PC-3 (cell line): ENCODE results near the gene RBBP5. TPM values are rescaled to one million over a fixed set of nuclear protein-coding genes. Genes with fewer than 3 reads are reported as not detected.
A peak's percentile ranks its signal among the peaks of the same experiment; 100 is the strongest.

Experiments
- ATAC-seq: fragments of 200-7000 bp; cut with Tn5 transposase; 2 replicates; pipeline ENCODE4 v1.9.1; 2020; ENCODE audit warnings: mild to moderate bottlenecking, moderate library complexity
- BruUV-seq: library from RNA; stranded (reverse); fragments of 400-500 nt; replicated peaks from 2 replicates; lab custom pipeline; 2021; lab: Mats Ljungman, UMichigan
- CTCF ChIA-PET: fragments of 300-600 bp; sonication (Branson Sonifier 250); formaldehyde crosslinking; loops from one replicate; lab custom pipeline; 2022; ENCODE audit warnings: antibody characterized with exemption; lab: Charles Lee
- POLR2A ChIA-PET: fragments of 300-600 bp; sonication (Branson Sonifier 250); formaldehyde crosslinking; loops from one replicate; lab custom pipeline; 2022; ENCODE audit warnings: antibody characterized with exemption; ENCODE audit not compliant: unreplicated experiment; lab: Charles Lee
- DNase-seq: peaks from one replicate; pipeline ENCODE4 v3.0.0-alpha.2; 2015
- H2AFZ ChIP-seq: fragments of 300-600 bp; sonication (generic); 2 replicates; pipeline ENCODE4 v1.6.0; 2016; ENCODE audit warnings: antibody characterized with exemption, low read length
- H3F3A ChIP-seq: fragments of 300-600 bp; sonication (generic); one replicate; pipeline ENCODE4 v1.6.0; 2017; ENCODE audit warnings: antibody characterized with exemption, low read length, control low read depth, mild to moderate bottlenecking; ENCODE audit not compliant: unreplicated experiment
- H3K27ac ChIP-seq: fragments of 300-600 bp; sonication (generic); 2 replicates; pipeline ENCODE4 v1.5.1; 2016; ENCODE audit warnings: mild to moderate bottlenecking, low read length
- H3K27me3 ChIP-seq: fragments of 300-600 bp; sonication (generic); 2 replicates; pipeline ENCODE4 v1.6.1; 2016; ENCODE audit warnings: low read length, mixed read lengths
- H3K36me3 ChIP-seq: fragments of 300-600 bp; sonication (generic); 2 replicates; pipeline ENCODE4 v1.6.1; 2016; ENCODE audit warnings: low read depth, mixed run types, low read length, mixed read lengths
- H3K4me1 ChIP-seq: fragments of 300-600 bp; sonication (generic); 2 replicates; pipeline ENCODE4 v1.5.1; 2016; ENCODE audit warnings: low read length; ENCODE audit not compliant: insufficient read depth
- H3K4me2 ChIP-seq: fragments of 300-600 bp; sonication (generic); 2 replicates; pipeline ENCODE4 v1.6.0; 2016; ENCODE audit warnings: low read length
- H3K4me3 ChIP-seq: fragments of 300-600 bp; sonication (generic); 2 replicates; pipeline ENCODE4 v1.5.1; 2016; ENCODE audit warnings: mild to moderate bottlenecking, low read length, mixed read lengths
- H3K79me2 ChIP-seq: fragments of 300-600 bp; sonication (generic); 2 replicates; pipeline ENCODE4 v1.6.1; 2017; ENCODE audit warnings: low read length, mixed read lengths
- H3K9ac ChIP-seq: fragments of 300-600 bp; sonication (generic); 2 replicates; pipeline ENCODE4 v1.6.0; 2016; ENCODE audit warnings: mild to moderate bottlenecking, low read length
- H3K9me2 ChIP-seq: fragments of 300-600 bp; sonication (generic); replicated peaks from 2 replicates; pipeline ENCODE4 v1.6.1; 2016; ENCODE audit warnings: mixed run types, low read length, mixed read lengths
- H3K9me3 ChIP-seq: fragments of 300-600 bp; sonication (generic); 2 replicates; pipeline ENCODE4 v1.6.1; 2016; ENCODE audit warnings: low read length, mixed read lengths
- H4K20me1 ChIP-seq: fragments of 300-600 bp; sonication (generic); 2 replicates; pipeline ENCODE4 v1.6.1; 2016; ENCODE audit warnings: low read length, mixed read lengths
- EZH2 ChIP-seq: fragments of 300-600 bp; sonication (generic); IDR thresholded peaks from one replicate; pipeline ENCODE4 v1.6.1; 2017; ENCODE audit warnings: antibody characterized with exemption, mild to moderate bottlenecking, low read length; ENCODE audit not compliant: unreplicated experiment
- EZH2phosphoT487 ChIP-seq: fragments of 300-600 bp; sonication (generic); IDR thresholded peaks from 2 replicates; pipeline ENCODE4 v1.6.1; 2018; ENCODE audit warnings: mild to moderate bottlenecking, antibody characterized with exemption, low read length, borderline replicate concordance
- intact Hi-C: fragments of 100-400 bp; cut with micrococcal nuclease; formaldehyde crosslinking; loops from 2 replicates; pipeline ENCODE4 v1.9.0; 2023
- total RNA-seq: library from RNA; depleted of rRNA; stranded (reverse); fragments of >200 nt; gene quantifications from 2 replicates; pipeline ENCODE4 v1.2.3, GENCODE V29; 2014
- TF ChIP-seq, protein P1 (sequence below): fragments of 300-600 bp; sonication (generic); conservative IDR thresholded peaks from 2 replicates; pipeline ENCODE4 v1.5.1; 2017; ENCODE audit warnings: antibody characterized with exemption, low read depth, mild to moderate bottlenecking, low read length

The RBBP5 gene
- total RNA-seq, 1 experiment from 2014 or later = 41.7 TPM

DNA sequence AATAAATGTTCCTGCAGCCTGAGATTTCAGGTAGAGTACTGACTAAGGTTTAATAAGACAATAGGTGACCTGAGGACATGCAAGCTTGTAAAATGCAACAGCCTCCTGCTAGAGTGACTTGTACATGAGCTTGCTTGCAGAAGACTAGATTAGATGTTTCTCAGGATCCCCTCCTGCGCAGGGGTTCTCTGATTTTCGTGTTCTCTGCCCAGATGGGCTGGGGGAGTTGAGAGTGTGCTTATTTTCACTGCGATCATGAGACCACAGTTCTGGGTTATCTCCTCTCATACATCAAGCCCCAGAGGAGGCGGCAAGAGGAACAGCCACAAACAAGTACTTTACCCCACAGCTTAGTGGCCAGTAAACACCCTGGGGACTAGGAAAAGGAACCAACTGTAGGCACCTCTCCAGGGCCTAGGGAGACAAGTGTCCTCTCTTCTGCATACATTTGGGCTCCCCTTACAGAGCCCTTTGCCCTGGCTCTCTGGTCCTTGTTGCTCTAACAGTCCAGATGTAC is 45.5 kb downstream of the RBBP5 start:
- ChIA-PET CTCF (interaction anchor here (2.2 kb wide), 1 partner anchor 15 kb away, joined by 12 read pairs; no protein-coding TSS in a partner anchor), POLR2A (no interaction called here)
- peak; percentile 19 for ATAC-seq
- no peak overlapping the region for H3K4me3 ChIP-seq
- no peak overlapping the region for H3K4me2 ChIP-seq
- no peaks in the 10 kb centered on the region for H3K36me3 ChIP-seq
- no peak overlapping the region for H3K27ac ChIP-seq
- H3K9ac ChIP-seq = no peak overlapping the region
- H3K4me1 ChIP-seq = peaks cover 10% of the 10 kb centered on the region; the same call in 1 of the 2 replicates
- H3K9me2 ChIP-seq = no peaks in the 10 kb centered on the region
- no peaks in the 10 kb centered on the region for H3F3A ChIP-seq
- no peak overlapping the region for H2AFZ ChIP-seq
- no peaks in the 10 kb centered on the region for H4K20me1 ChIP-seq
- no peak for DNase-seq
- TF ChIP-seq EZH2phosphoT487 = no peak
- TF ChIP-seq EZH2 = no peak
- TF ChIP-seq, protein P1, sequence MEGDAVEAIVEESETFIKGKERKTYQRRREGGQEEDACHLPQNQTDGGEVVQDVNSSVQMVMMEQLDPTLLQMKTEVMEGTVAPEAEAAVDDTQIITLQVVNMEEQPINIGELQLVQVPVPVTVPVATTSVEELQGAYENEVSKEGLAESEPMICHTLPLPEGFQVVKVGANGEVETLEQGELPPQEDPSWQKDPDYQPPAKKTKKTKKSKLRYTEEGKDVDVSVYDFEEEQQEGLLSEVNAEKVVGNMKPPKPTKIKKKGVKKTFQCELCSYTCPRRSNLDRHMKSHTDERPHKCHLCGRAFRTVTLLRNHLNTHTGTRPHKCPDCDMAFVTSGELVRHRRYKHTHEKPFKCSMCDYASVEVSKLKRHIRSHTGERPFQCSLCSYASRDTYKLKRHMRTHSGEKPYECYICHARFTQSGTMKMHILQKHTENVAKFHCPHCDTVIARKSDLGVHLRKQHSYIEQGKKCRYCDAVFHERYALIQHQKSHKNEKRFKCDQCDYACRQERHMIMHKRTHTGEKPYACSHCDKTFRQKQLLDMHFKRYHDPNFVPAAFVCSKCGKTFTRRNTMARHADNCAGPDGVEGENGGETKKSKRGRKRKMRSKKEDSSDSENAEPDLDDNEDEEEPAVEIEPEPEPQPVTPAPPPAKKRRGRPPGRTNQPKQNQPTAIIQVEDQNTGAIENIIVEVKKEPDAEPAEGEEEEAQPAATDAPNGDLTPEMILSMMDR = no peak
- H3K79me2 ChIP-seq = no peaks in the 10 kb centered on the region
- intact Hi-C loops = no loop called here
- BruUV-seq = no TSS peak
- no peaks in the 10 kb centered on the region for H3K9me3 ChIP-seq
- H3K27me3 ChIP-seq = no peaks in the 10 kb centered on the region

DNA sequence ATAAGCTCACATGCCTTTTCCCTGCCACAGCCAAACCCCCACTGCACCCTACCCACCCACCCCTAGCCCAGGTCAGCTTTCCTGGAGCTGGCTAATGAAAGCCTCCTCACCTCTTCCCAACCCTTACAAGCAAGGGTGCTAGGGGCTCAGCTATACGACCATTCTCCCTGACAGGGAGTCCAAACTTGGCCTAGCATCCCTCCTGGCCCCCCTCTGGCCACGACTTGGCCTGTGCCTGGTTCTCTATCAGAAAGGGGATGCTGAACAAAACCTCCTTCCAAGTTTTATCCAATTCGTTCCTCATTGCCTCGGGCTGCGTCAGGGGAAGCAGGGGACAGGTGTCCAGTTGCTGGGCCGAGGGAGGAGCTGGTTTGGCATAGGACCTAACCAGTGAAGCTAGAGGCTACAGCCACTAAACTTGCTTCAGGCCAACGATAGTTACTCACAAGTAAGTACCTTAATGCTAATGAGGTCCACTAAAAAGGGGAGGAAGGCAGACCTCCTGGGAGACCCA is 46.1 kb downstream of the RBBP5 start:
- H3K9me3 ChIP-seq = no peaks in the 10 kb centered on the region
- ChIA-PET CTCF (interaction anchor here (2.2 kb wide), 1 partner anchor 14 kb away, joined by 12 read pairs; no protein-coding TSS in a partner anchor), POLR2A (no interaction called here)
- no peaks in the 10 kb centered on the region for H4K20me1 ChIP-seq
- intact Hi-C loops = no loop called here
- H3K4me1 ChIP-seq = peaks cover 10% of the 10 kb centered on the region; the same call in 1 of the 2 replicates
- no peaks in the 10 kb centered on the region for H3K79me2 ChIP-seq
- no peaks in the 10 kb centered on the region for H3K9me2 ChIP-seq
- no peak overlapping the region for H3K4me2 ChIP-seq
- H2AFZ ChIP-seq = no peak overlapping the region
- ATAC-seq = no peak
- TF ChIP-seq, protein P1 = no peak
- TF ChIP-seq EZH2 = no peak
- TF ChIP-seq EZH2phosphoT487 = no peak
- DNase-seq = no peak
- H3K27me3 ChIP-seq = no peaks in the 10 kb centered on the region
- no peaks in the 10 kb centered on the region for H3K36me3 ChIP-seq
- no TSS peak for BruUV-seq
- no peaks in the 10 kb centered on the region for H3F3A ChIP-seq
- no peak overlapping the region for H3K4me3 ChIP-seq
- no peak overlapping the region for H3K9ac ChIP-seq
- H3K27ac ChIP-seq = no peak overlapping the region

DNA sequence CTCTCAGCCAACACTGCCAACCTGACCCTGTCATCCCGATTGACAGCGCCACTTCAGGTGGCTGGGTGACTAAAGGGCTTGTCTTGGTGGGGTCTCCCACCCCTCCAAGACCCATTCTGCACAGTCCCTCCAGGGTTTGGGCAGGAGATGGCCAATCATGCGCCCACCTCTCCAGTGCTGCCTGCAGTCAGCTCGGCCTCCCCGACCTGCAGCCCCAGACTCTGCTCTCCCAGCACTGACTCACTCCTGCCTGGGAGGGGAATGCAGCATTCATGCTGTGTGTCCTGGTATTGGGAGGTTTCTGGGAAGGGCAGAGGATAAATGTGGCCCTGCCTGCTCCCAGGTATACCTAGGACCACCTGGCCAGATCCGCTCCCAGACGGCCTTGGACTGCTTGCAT is 47.3 kb downstream of the RBBP5 start:
- ChIA-PET CTCF (interaction anchor here (2.2 kb wide), 1 partner anchor 13 kb away, joined by 12 read pairs; no protein-coding TSS in a partner anchor), POLR2A (no interaction called here)
- intact Hi-C loops = no loop called here
- Histone ChIP-seq H3K9me3 (no peaks in the 10 kb centered on the region), H3K9me2 (no peaks in the 10 kb centered on the region), H4K20me1 (no peaks in the 10 kb centered on the region), H3K9ac (no peak overlapping the region), H3K4me2 (no peak overlapping the region), H3F3A (no peaks in the 10 kb centered on the region), H3K4me1 (peaks cover 10% of the 10 kb centered on the region; the same call in 1 of the 2 replicates), H2AFZ (no peak overlapping the region), H3K4me3 (no peak overlapping the region), H3K79me2 (no peaks in the 10 kb centered on the region), H3K27me3 (no peaks in the 10 kb centered on the region), H3K27ac (no peak overlapping the region), H3K36me3 (no peaks in the 10 kb centered on the region)
- TF ChIP-seq, protein P1 = no peak
- TF ChIP-seq EZH2phosphoT487 (no peak), EZH2 (no peak)
- DNase-seq = no peak
- no TSS peak for BruUV-seq
- ATAC-seq = no peak
